Smooth muscle cell (in vitro differentiated cells): ENCODE results near the gene RFX4. TPM values are rescaled to one million over a fixed set of nuclear protein-coding genes. Genes with fewer than 3 reads are reported as not detected.

Source experiments
- DNase-seq: peaks from one replicate; lab custom pipeline; 2025; ENCODE audit not compliant: unreplicated experiment; lab: John Stamatoyannopoulos, UW
- H2AFZ ChIP-seq: fragments of 200-600 bp; sonication (generic); 2 replicates; pipeline ENCODE4 v1.6.0; 2016; ENCODE audit warnings: antibody characterized with exemption, low read depth, mild to moderate bottlenecking
- H3F3A ChIP-seq: fragments of 200-600 bp; sonication (generic); 2 replicates; pipeline ENCODE4 v1.6.0; 2017; ENCODE audit warnings: antibody characterized with exemption, low read depth
- H3K27ac ChIP-seq: fragments of 200-600 bp; sonication (generic); 2 replicates; pipeline ENCODE4 v1.5.1; 2016; ENCODE audit warnings: low read depth, mild to moderate bottlenecking
- H3K27me3 ChIP-seq: fragments of 200-600 bp; sonication (generic); 2 replicates; pipeline ENCODE4 v1.6.1; 2016; ENCODE audit warnings: low read depth, mild to moderate bottlenecking
- H3K36me3 ChIP-seq: fragments of 200-600 bp; sonication (generic); 2 replicates; pipeline ENCODE4 v1.5.1; 2016; ENCODE audit warnings: low read depth
- H3K4me1 ChIP-seq: fragments of 200-600 bp; sonication (generic); 2 replicates; pipeline ENCODE4 v1.5.1; 2016; ENCODE audit warnings: low read depth
- H3K4me2 ChIP-seq: fragments of 200-600 bp; sonication (generic); 2 replicates; pipeline ENCODE4 v1.6.0; 2016; ENCODE audit warnings: mild to moderate bottlenecking
- H3K4me3 ChIP-seq: fragments of 200-600 bp; sonication (generic); 2 replicates; pipeline ENCODE4 v1.5.1; 2016; ENCODE audit warnings: mild to moderate bottlenecking
- H3K79me2 ChIP-seq: fragments of 200-600 bp; sonication (generic); 2 replicates; pipeline ENCODE4 v1.6.0; 2016; ENCODE audit warnings: low read depth, mild to moderate bottlenecking
- H3K9ac ChIP-seq: fragments of 200-600 bp; sonication (generic); 2 replicates; pipeline ENCODE4 v1.6.0; 2016; ENCODE audit warnings: low read depth
- H3K9me3 ChIP-seq: fragments of 200-600 bp; sonication (generic); replicated peaks from 2 replicates; pipeline ENCODE4 v1.5.1; 2016; ENCODE audit warnings: low read depth
- H4K20me1 ChIP-seq: fragments of 200-600 bp; sonication (generic); 2 replicates; pipeline ENCODE4 v1.6.0; 2016; ENCODE audit warnings: low read depth
- WGBS: methylation state at CpG from one replicate; pipeline ENCODE4 v1.1.7; 2016; ENCODE audit warnings: low lambda C conversion rate; 5-methylcytosine and 5-hydroxymethylcytosine counted together
- polyA plus RNA-seq: library from polyadenylated mRNA; unstranded; fragments of >200 nt; fragmentation: Nextera tagmentation; extraction: Ambion mirVana; gene quantifications from 2 replicates; pipeline ENCODE4 v1.2.1, GENCODE V29; 2016
- total RNA-seq: library from RNA; depleted of rRNA; stranded (reverse); fragments of >200 nt; gene quantifications from 2 replicates; pipeline ENCODE4 v1.2.3, GENCODE V29; 2014
- TF ChIP-seq, protein P1 (sequence below): fragments of 200-600 bp; sonication (generic); IDR thresholded peaks from 2 replicates; pipeline ENCODE4 v1.5.1; 2017; ENCODE audit warnings: borderline replicate concordance, mild to moderate bottlenecking, antibody characterized with exemption; ENCODE audit not compliant: insufficient read depth, poor library complexity, severe bottlenecking

The RFX4 gene
- total and polyA plus RNA-seq, 2 experiments from 2014 or later: not detected

DNA sequence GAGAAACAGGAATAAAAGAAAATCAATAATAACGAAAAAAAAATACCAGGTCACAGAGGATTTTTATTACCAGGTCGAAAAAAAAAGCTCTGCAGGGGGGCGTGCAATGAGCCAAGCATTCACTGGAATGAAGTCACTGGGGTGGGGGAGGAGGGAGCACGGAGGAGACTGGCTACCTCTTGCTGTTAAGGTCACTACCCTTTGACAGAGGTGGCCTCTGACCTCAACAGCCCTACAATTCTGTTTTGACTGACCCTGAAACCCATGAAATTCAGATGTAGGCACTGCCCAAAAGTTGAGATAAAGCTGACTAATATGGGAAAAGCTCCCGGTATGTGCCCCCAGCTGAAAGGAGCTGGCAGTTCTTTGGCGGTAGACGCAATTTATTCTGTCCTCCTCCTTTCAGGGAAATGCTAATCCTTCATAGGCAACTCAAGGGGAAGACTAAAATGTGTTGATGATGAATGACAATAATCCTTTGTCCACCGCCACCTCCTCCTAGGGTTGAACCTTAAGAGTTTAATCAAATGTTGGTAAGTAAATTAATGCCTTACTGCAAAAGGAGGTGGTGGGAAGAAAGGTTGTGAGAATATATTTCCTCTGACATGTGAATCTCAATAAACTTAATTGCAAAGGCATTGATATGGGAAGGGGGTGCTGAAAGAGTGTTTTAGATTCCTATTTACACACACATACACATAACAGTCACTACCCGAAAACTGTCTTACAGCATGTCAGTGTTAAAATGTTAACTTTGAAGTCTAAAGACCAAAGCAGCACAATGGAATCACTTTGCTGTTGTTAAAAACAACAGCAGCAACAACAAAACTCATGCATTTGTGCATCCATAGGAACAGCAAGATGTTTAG is 185.4 kb downstream of the RFX4 start:
- H3K9me3 ChIP-seq: no peaks in the 10 kb centered on the region
- H2AFZ ChIP-seq: no peak overlapping the region
- WGBS: 29% methylated on average over 9 of the region's 9 CpGs
- no peaks in the 10 kb centered on the region for H3K36me3 ChIP-seq
- no peak overlapping the region for H3K27ac ChIP-seq
- no peak for DNase-seq
- peaks cover 39% of the 10 kb centered on the region for H3K4me1 ChIP-seq
- no peak overlapping the region for H3K9ac ChIP-seq
- TF ChIP-seq, protein P1, sequence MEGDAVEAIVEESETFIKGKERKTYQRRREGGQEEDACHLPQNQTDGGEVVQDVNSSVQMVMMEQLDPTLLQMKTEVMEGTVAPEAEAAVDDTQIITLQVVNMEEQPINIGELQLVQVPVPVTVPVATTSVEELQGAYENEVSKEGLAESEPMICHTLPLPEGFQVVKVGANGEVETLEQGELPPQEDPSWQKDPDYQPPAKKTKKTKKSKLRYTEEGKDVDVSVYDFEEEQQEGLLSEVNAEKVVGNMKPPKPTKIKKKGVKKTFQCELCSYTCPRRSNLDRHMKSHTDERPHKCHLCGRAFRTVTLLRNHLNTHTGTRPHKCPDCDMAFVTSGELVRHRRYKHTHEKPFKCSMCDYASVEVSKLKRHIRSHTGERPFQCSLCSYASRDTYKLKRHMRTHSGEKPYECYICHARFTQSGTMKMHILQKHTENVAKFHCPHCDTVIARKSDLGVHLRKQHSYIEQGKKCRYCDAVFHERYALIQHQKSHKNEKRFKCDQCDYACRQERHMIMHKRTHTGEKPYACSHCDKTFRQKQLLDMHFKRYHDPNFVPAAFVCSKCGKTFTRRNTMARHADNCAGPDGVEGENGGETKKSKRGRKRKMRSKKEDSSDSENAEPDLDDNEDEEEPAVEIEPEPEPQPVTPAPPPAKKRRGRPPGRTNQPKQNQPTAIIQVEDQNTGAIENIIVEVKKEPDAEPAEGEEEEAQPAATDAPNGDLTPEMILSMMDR: no peak
- H3F3A ChIP-seq: no peaks in the 10 kb centered on the region
- H4K20me1 ChIP-seq: no peaks in the 10 kb centered on the region
- H3K27me3 ChIP-seq: no peaks in the 10 kb centered on the region
- H3K4me3 ChIP-seq: no peak overlapping the region
- no peaks in the 10 kb centered on the region for H3K79me2 ChIP-seq
- H3K4me2 ChIP-seq: peak overlapping the region; percentile 17

DNA sequence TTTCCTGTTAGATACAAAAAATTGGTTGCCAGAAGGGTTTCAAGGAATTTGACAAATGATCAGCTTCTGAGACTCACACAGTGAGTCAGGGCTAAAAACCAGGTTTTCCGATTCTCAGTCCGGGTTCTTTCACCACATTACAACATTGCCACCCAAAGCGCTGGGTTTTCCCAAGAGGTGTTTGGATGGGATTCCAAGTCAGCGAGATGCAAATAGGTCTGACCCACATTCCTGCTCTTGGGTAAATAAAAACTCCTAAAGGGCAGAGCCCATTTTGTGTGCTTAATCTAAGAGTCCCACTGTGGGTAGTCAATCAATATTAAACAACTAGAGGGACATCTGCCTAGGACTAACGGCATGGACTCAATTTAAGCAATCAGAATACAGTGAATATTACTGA is 186.3 kb downstream of the RFX4 start:
- H3K9me3 ChIP-seq: no peaks in the 10 kb centered on the region
- peaks cover 39% of the 10 kb centered on the region for H3K4me1 ChIP-seq
- no peaks in the 10 kb centered on the region for H3K36me3 ChIP-seq
- no peaks in the 10 kb centered on the region for H3K27me3 ChIP-seq
- no peak overlapping the region for H3K4me3 ChIP-seq
- TF ChIP-seq, protein P1: no peak
- WGBS: 20% methylated on average over 5 of the region's 5 CpGs
- no peak overlapping the region for H3K4me2 ChIP-seq
- H3K27ac ChIP-seq: no peak overlapping the region
- no peaks in the 10 kb centered on the region for H3K79me2 ChIP-seq
- H3K9ac ChIP-seq: no peak overlapping the region
- H3F3A ChIP-seq: no peaks in the 10 kb centered on the region
- no peak overlapping the region for H2AFZ ChIP-seq
- DNase-seq: no peak
- H4K20me1 ChIP-seq: no peaks in the 10 kb centered on the region

DNA sequence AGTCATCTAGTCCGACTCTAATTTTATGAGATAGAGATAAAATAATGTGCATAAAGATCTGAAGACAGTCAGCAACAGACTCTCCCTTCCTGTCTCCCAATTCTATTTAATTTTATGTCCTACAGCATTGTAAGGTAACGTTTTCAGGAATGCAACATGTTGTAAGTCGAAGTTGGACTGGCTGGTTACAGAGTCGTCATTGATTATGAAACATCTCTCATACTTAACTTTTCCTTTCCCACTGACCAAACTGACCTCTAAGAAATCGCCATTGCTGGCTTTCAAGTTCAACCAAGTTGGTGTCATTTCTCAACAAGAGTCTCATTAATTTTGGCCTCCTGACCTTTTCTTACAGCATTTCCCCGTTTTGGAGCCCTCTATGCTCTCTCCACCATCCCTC is 186.7 kb downstream of the RFX4 start:
- H3K27ac ChIP-seq: no peak overlapping the region
- no peak for DNase-seq
- no peaks in the 10 kb centered on the region for H3K36me3 ChIP-seq
- WGBS: 69% methylated on average over 6 of the region's 6 CpGs
- no peaks in the 10 kb centered on the region for H3F3A ChIP-seq
- no peaks in the 10 kb centered on the region for H4K20me1 ChIP-seq
- no peaks in the 10 kb centered on the region for H3K9me3 ChIP-seq
- no peak overlapping the region for H3K4me3 ChIP-seq
- H3K9ac ChIP-seq: no peak overlapping the region
- TF ChIP-seq, protein P1: no peak
- H3K4me1 ChIP-seq: peaks cover 39% of the 10 kb centered on the region
- H3K4me2 ChIP-seq: no peak overlapping the region
- no peaks in the 10 kb centered on the region for H3K27me3 ChIP-seq
- no peak overlapping the region for H2AFZ ChIP-seq
- H3K79me2 ChIP-seq: no peaks in the 10 kb centered on the region

DNA sequence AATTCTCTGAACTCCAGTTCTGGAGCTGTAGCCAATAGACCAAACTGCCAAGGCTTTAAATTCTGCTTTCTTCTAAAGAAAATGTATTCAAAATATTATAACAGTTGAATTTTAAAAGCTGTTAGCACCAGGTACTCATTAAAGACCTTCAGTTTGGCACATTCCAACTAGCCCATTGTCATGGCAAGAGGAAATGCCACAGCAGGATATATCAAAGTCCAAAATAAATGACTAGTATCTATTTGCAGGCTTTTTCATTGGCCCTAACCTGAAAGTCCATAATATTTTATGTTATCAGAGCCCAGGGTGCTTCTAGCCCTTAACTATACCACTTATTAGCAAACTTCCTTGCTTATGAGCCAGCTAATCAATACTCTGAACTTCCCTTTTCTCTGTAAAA is 188.6 kb downstream of the RFX4 start:
- Histone ChIP-seq H3K79me2 (peaks cover 17% of the 10 kb centered on the region), H2AFZ (no peak overlapping the region), H3K4me2 (no peak overlapping the region), H3K27ac (no peak overlapping the region), H3K9me3 (no peaks in the 10 kb centered on the region), H3K4me1 (peaks cover 43% of the 10 kb centered on the region), H3K9ac (no peak overlapping the region), H3K36me3 (no peaks in the 10 kb centered on the region), H4K20me1 (no peaks in the 10 kb centered on the region), H3K27me3 (no peaks in the 10 kb centered on the region), H3F3A (no peaks in the 10 kb centered on the region), H3K4me3 (no peak overlapping the region)
- TF ChIP-seq, protein P1: no peak
- no peak for DNase-seq
